Measurements from ENCODE around the gene MYH9.

MYH9 gene

GRCh38 chr22:36302439-36303114 is 85.2 kb downstream of the MYH9 start:
- Histone ChIP-seq H3K9me3 (ENCODE audit: control insufficient read depth, low read length) (no peaks in the 10 kb centered on the region), H3K4me1 (ENCODE audit: control insufficient read depth, insufficient read depth, low read length, poor library complexity, severe bottlenecking) (peaks cover 8% of the 10 kb centered on the region), H3K27ac (ENCODE audit: low read depth, low read length, severe bottlenecking) (peak overlapping the region; percentile 10), H3K36me3 (ENCODE audit: control insufficient read depth, insufficient read depth, low read length) (peaks cover 99% of the 10 kb centered on the region), H3K4me3 (ENCODE audit: extremely low read depth, insufficient read depth, low read length, poor library complexity, severe bottlenecking) (no peak overlapping the region)
- 94 to 97% methylated on average over 15 to 16 of the region's 17 CpGs for WGBS, 2 experiments (ENCODE audit: insufficient coverage in 2 of 2)

DNA sequence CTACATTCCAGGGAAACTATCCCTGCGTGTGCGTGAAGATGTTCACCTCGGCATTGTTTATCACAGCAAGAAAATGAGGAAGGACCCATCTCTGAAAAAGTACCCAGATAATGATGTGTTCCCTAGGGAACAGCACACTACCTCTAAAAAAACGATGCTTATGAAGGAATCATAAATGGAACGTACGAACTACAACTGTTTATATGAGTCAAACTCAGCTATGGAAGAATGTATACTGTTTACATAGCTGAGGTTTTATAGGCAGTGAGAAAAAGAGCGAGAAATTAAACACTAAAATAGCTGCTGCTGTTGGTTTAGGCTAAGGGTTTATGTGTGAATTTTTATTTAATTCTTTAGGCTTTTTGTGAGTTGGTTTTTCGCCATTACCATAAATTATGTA is 85.9 kb downstream of the MYH9 start:
- 94 to 100% methylated on average over 3 to 7 of the region's 8 CpGs for WGBS, 2 experiments (ENCODE audit: insufficient coverage in 2 of 2)
- H3K36me3 ChIP-seq (ENCODE audit: control insufficient read depth, insufficient read depth, low read length), result peaks cover 99% of the 10 kb centered on the region
- H3K4me1 ChIP-seq (ENCODE audit: control insufficient read depth, insufficient read depth, low read length, poor library complexity, severe bottlenecking), result peaks cover 5% of the 10 kb centered on the region
- H3K9me3 ChIP-seq (ENCODE audit: control insufficient read depth, low read length), result no peaks in the 10 kb centered on the region
- H3K4me3 ChIP-seq (ENCODE audit: extremely low read depth, insufficient read depth, low read length, poor library complexity, severe bottlenecking), result no peak overlapping the region
- no peak overlapping the region for H3K27ac ChIP-seq (ENCODE audit: low read depth, low read length, severe bottlenecking)

GRCh38 chr22:36301384-36301828 is 86.4 kb downstream of the MYH9 start:
- WGBS, 2 experiments (ENCODE audit: insufficient coverage in 2 of 2), result 35 to 48% methylated on average over 6 to 9 of the region's 13 CpGs
- H3K4me1 ChIP-seq (ENCODE audit: control insufficient read depth, insufficient read depth, low read length, poor library complexity, severe bottlenecking), result peaks cover 2% of the 10 kb centered on the region
- no peak overlapping the region for H3K27ac ChIP-seq (ENCODE audit: low read depth, low read length, severe bottlenecking)
- no peaks in the 10 kb centered on the region for H3K9me3 ChIP-seq (ENCODE audit: control insufficient read depth, low read length)
- no peak overlapping the region for H3K4me3 ChIP-seq (ENCODE audit: extremely low read depth, insufficient read depth, low read length, poor library complexity, severe bottlenecking)
- H3K36me3 ChIP-seq (ENCODE audit: control insufficient read depth, insufficient read depth, low read length), result peaks cover 99% of the 10 kb centered on the region

- H3K27ac ChIP-seq (ENCODE audit: low read depth, low read length, severe bottlenecking), result no peak overlapping the region
- no peaks in the 10 kb centered on the region for H3K9me3 ChIP-seq (ENCODE audit: control insufficient read depth, low read length)
- H3K36me3 ChIP-seq (ENCODE audit: control insufficient read depth, insufficient read depth, low read length), result peaks cover 99% of the 10 kb centered on the region
- WGBS, 2 experiments (ENCODE audit: insufficient coverage in 2 of 2), result 95 to 98% methylated on average over 17 to 24 of the region's 24 CpGs
- peaks cover under 1% of the 10 kb centered on the region for H3K4me1 ChIP-seq (ENCODE audit: control insufficient read depth, insufficient read depth, low read length, poor library complexity, severe bottlenecking)
- no peak overlapping the region for H3K4me3 ChIP-seq (ENCODE audit: extremely low read depth, insufficient read depth, low read length, poor library complexity, severe bottlenecking)
Observed at GRCh38 chr22:36300396-36301212, 87.2 kb downstream of the MYH9 start.

DNA sequence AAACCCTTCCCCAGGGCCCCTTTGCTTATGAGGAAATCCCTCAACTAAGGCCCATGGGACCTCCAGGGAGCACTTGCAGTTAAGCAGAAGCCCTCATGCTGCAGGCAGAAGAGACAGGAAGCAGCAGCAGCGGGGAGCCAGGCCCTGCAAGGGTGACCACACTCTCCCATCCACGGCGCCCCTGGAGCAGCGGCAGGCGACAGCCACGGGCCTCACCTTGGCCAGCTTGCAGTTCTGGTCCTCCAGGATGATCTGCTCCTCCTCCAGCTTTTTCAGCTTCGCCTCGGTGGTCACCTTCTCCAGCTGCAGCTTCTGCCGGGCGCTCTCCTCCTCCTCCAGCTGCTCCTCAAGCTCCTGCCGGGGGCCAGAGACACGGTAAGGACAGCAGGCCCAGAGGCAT is 87.9 kb downstream of the MYH9 start:
- H3K4me1 ChIP-seq (ENCODE audit: control insufficient read depth, insufficient read depth, low read length, poor library complexity, severe bottlenecking), result no peaks in the 10 kb centered on the region
- H3K36me3 ChIP-seq (ENCODE audit: control insufficient read depth, insufficient read depth, low read length), result peaks cover 99% of the 10 kb centered on the region
- no peaks in the 10 kb centered on the region for H3K9me3 ChIP-seq (ENCODE audit: control insufficient read depth, low read length)
- no peak overlapping the region for H3K4me3 ChIP-seq (ENCODE audit: extremely low read depth, insufficient read depth, low read length, poor library complexity, severe bottlenecking)
- no peak overlapping the region for H3K27ac ChIP-seq (ENCODE audit: low read depth, low read length, severe bottlenecking)
- WGBS, 2 experiments (ENCODE audit: insufficient coverage in 2 of 2), result 96 to 97% methylated on average over 12 of the region's 12 CpGs

DNA sequence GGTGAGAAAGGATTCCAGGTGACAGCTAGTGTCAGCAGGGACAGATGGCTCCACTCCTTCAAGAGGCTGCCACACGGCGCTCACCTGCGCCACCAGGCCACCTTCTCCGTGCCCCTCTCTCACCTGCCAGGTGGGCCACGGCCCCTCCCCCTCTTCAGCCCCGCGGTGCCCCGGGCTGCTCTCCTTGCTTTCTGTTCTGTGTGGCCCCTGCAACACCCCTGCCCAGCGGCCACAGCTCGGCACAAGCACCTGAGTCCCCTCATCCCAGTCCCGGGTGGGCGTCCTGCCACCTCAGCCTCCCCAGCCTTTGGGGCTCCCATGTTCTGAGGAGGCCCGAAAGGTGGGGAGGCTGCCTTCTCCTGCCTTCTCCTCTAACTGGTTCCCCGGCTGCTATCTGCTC is 88.5 kb downstream of the MYH9 start:
- H3K9me3 ChIP-seq (ENCODE audit: control insufficient read depth, low read length), result no peaks in the 10 kb centered on the region
- H3K36me3 ChIP-seq (ENCODE audit: control insufficient read depth, insufficient read depth, low read length), result peaks cover 99% of the 10 kb centered on the region
- H3K27ac ChIP-seq (ENCODE audit: low read depth, low read length, severe bottlenecking), result no peak overlapping the region
- 94 to 97% methylated on average over 6 to 14 of the region's 14 CpGs for WGBS, 2 experiments (ENCODE audit: insufficient coverage in 2 of 2)
- no peaks in the 10 kb centered on the region for H3K4me1 ChIP-seq (ENCODE audit: control insufficient read depth, insufficient read depth, low read length, poor library complexity, severe bottlenecking)
- H3K4me3 ChIP-seq (ENCODE audit: extremely low read depth, insufficient read depth, low read length, poor library complexity, severe bottlenecking), result no peak overlapping the region

DNA sequence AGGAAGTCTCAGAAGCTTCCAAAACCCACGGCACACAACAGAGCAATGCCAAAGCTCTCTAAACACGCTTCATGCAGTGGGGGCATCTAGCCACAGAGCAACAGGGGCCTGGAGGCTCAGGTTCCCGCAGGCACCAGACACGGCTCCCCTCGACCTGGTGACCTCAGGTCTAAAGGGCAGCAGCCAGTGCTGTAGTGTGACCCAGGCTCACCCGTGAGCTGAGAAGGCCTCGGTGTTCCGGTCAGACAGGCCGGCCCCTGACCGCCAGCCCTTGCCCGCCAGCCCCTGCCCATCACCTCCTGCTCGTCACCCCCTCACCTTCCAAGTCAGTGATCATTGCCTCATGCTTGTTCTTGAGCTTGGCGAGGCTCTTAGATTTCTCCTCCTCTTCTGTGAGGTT is 89.2 kb downstream of the MYH9 start:
- Histone ChIP-seq H3K4me1 (ENCODE audit: control insufficient read depth, insufficient read depth, low read length, poor library complexity, severe bottlenecking) (no peaks in the 10 kb centered on the region), H3K9me3 (ENCODE audit: control insufficient read depth, low read length) (no peaks in the 10 kb centered on the region), H3K4me3 (ENCODE audit: extremely low read depth, insufficient read depth, low read length, poor library complexity, severe bottlenecking) (no peak overlapping the region), H3K36me3 (ENCODE audit: control insufficient read depth, insufficient read depth, low read length) (peaks cover 99% of the 10 kb centered on the region), H3K27ac (ENCODE audit: low read depth, low read length, severe bottlenecking) (peak overlapping the region; percentile 10)
- 96 to 99% methylated on average over 12 to 13 of the region's 13 CpGs for WGBS, 2 experiments (ENCODE audit: insufficient coverage in 2 of 2)

DNA sequence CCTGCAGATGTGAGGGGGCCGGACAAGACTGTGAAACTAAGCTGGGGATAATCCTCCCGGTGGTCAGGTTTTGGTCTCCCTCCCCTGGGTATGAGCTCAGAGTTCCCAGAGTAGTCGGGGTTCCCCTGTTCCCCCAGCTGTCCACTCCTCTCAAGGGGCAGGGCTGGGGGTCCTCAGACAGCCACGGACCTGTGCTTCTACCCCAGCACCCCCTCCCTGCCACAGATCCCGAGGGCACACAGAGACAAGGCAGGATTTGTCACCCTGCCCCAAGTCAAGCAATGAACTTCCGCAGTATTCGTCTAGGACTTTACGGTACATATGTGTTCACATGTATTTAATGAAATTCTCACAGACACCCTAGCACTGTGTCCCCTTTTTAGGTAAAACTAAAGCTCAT is 89.6 kb downstream of the MYH9 start:
- H3K4me3 ChIP-seq (ENCODE audit: extremely low read depth, insufficient read depth, low read length, poor library complexity, severe bottlenecking), result no peak overlapping the region
- H3K36me3 ChIP-seq (ENCODE audit: control insufficient read depth, insufficient read depth, low read length), result peaks cover 99% of the 10 kb centered on the region
- H3K27ac ChIP-seq (ENCODE audit: low read depth, low read length, severe bottlenecking), result no peak overlapping the region
- WGBS, 2 experiments (ENCODE audit: insufficient coverage in 2 of 2), result 97 to 100% methylated on average over 5 to 7 of the region's 8 CpGs
- no peaks in the 10 kb centered on the region for H3K9me3 ChIP-seq (ENCODE audit: control insufficient read depth, low read length)
- H3K4me1 ChIP-seq (ENCODE audit: control insufficient read depth, insufficient read depth, low read length, poor library complexity, severe bottlenecking), result no peaks in the 10 kb centered on the region

- Histone ChIP-seq H3K9me3 (ENCODE audit: control insufficient read depth, low read length) (no peaks in the 10 kb centered on the region), H3K4me1 (ENCODE audit: control insufficient read depth, insufficient read depth, low read length, poor library complexity, severe bottlenecking) (no peaks in the 10 kb centered on the region), H3K4me3 (ENCODE audit: extremely low read depth, insufficient read depth, low read length, poor library complexity, severe bottlenecking) (no peak overlapping the region), H3K27ac (ENCODE audit: low read depth, low read length, severe bottlenecking) (no peak overlapping the region), H3K36me3 (ENCODE audit: control insufficient read depth, insufficient read depth, low read length) (peaks cover 99% of the 10 kb centered on the region)
- WGBS, 2 experiments (ENCODE audit: insufficient coverage in 2 of 2), result 94 to 98% methylated on average over 15 to 17 of the region's 19 CpGs
Observed at GRCh38 chr22:36297568-36297967, 90.2 kb downstream of the MYH9 start.

GRCh38 chr22:36296690-36297089 is 91.1 kb downstream of the MYH9 start:
- Histone ChIP-seq H3K4me1 (ENCODE audit: control insufficient read depth, insufficient read depth, low read length, poor library complexity, severe bottlenecking) (no peaks in the 10 kb centered on the region), H3K27ac (ENCODE audit: low read depth, low read length, severe bottlenecking) (no peak overlapping the region), H3K4me3 (ENCODE audit: extremely low read depth, insufficient read depth, low read length, poor library complexity, severe bottlenecking) (no peak overlapping the region), H3K9me3 (ENCODE audit: control insufficient read depth, low read length) (no peaks in the 10 kb centered on the region), H3K36me3 (ENCODE audit: control insufficient read depth, insufficient read depth, low read length) (peaks cover 100% of the 10 kb centered on the region)
- WGBS, 2 experiments (ENCODE audit: insufficient coverage in 2 of 2), result 95 to 97% methylated on average over 13 to 14 of the region's 15 CpGs

GRCh38 chr22:36295247-36295646 is 92.5 kb downstream of the MYH9 start:
- no peaks in the 10 kb centered on the region for H3K4me1 ChIP-seq (ENCODE audit: control insufficient read depth, insufficient read depth, low read length, poor library complexity, severe bottlenecking)

More at GRCh38 chr22:36295247-36295646, 92.5 kb downstream of the MYH9 start:
- WGBS, 2 experiments (ENCODE audit: insufficient coverage in 2 of 2), result 96 to 100% methylated on average over 4 to 6 of the region's 7 CpGs
- Histone ChIP-seq H3K27ac (ENCODE audit: low read depth, low read length, severe bottlenecking) (no peak overlapping the region), H3K36me3 (ENCODE audit: control insufficient read depth, insufficient read depth, low read length) (peaks cover 87% of the 10 kb centered on the region), H3K9me3 (ENCODE audit: control insufficient read depth, low read length) (no peaks in the 10 kb centered on the region), H3K4me3 (ENCODE audit: extremely low read depth, insufficient read depth, low read length, poor library complexity, severe bottlenecking) (no peak overlapping the region)

All from mesodermal cell (in vitro differentiated cells).